GM10266 (cell line): Measurements from ENCODE around the gene DNAJC27.

Experiments
- DNase-seq: peaks from one replicate; pipeline ENCODE4 v3.0.0; 2012; ENCODE audit errors: extremely low spot score
- CTCF ChIP-seq: IDR thresholded peaks from 2 replicates; pipeline ENCODE4 v1.5.1; 2012; ENCODE audit warnings: mild to moderate bottlenecking, low read depth; ENCODE audit not compliant: control insufficient read depth, insufficient read depth; ENCODE audit errors: missing control alignments

Gene DNAJC27

GRCh38 chr2:24970483-24971285 is 1.1 kb downstream of the DNAJC27 start:
- no peak for TF ChIP-seq CTCF
- no peak for DNase-seq

- no peak for TF ChIP-seq CTCF
- no peak for DNase-seq
Measured at GRCh38 chr2:24969784-24970183, 2.0 kb downstream of the DNAJC27 start.

- no peak for DNase-seq
- TF ChIP-seq CTCF: no peak
Measured at GRCh38 chr2:24961903-24962302, 9.9 kb downstream of the DNAJC27 start.

GRCh38 chr2:24959761-24960160 is 12.0 kb downstream of the DNAJC27 start:
- DNase-seq: no peak

GRCh38 chr2:24958411-24958935 is 13.3 kb downstream of the DNAJC27 start:
- no peak for TF ChIP-seq CTCF
- no peak for DNase-seq

More at GRCh38 chr2:24959761-24960160, 12.0 kb downstream of the DNAJC27 start:
- TF ChIP-seq CTCF: no peak

- no peak for TF ChIP-seq CTCF
Measured at GRCh38 chr2:24957976-24958375, 13.8 kb downstream of the DNAJC27 start.

GRCh38 chr2:24957221-24957620 is 14.5 kb downstream of the DNAJC27 start:
- no peak for DNase-seq
- TF ChIP-seq CTCF: no peak

More at GRCh38 chr2:24957976-24958375, 13.8 kb downstream of the DNAJC27 start:
- DNase-seq: no peak
